HepG2 (cell line): ENCODE data around the gene ZNF780B. TPM values are rescaled to one million over a fixed set of nuclear protein-coding genes. Genes with fewer than 3 reads are reported as not detected.
A peak's percentile ranks its signal among the peaks of the same experiment; 100 is the strongest.

Source experiments
- ATF7-NPFF ChIP-seq: sonication (generic); formaldehyde crosslinking; IDR thresholded peaks from 2 replicates; pipeline ENCODE4 v1.8.1; 2023; ENCODE audit warnings: mild to moderate bottlenecking, low read depth, missing genetic modification reagents, moderate library complexity
- BORCS8-MEF2B ChIP-seq: sonication (generic); formaldehyde crosslinking; IDR thresholded peaks from 2 replicates; pipeline ENCODE4 v1.8.0; 2022; ENCODE audit warnings: mild to moderate bottlenecking, missing genetic modification reagents
- CREBL2 ChIP-seq: sonication (generic); formaldehyde crosslinking; IDR thresholded peaks from 2 replicates; pipeline ENCODE4 v1.8.1; 2023; ENCODE audit warnings: missing genetic modification reagents, mild to moderate bottlenecking, borderline replicate concordance
- EED ChIP-seq: sonication (generic); formaldehyde crosslinking; IDR thresholded peaks from 2 replicates; pipeline ENCODE4 v1.5.0; 2020; ENCODE audit warnings: mild to moderate bottlenecking, missing genetic modification reagents
- HDAC1 ChIP-seq: sonication (generic); formaldehyde crosslinking; IDR thresholded peaks from 2 replicates; pipeline ENCODE4 v1.5.1; 2020; ENCODE audit warnings: mild to moderate bottlenecking, missing genetic modification reagents
- MTA3 ChIP-seq: sonication (generic); formaldehyde crosslinking; IDR thresholded peaks from 2 replicates; pipeline ENCODE4 v1.4.0; 2020; ENCODE audit warnings: missing genetic modification reagents
- NCOR1 ChIP-seq: fragments of 200-600 bp; sonication (generic); IDR thresholded peaks from 2 replicates; pipeline ENCODE4 v1.7.0; 2017; ENCODE audit warnings: antibody characterized with exemption, low read length, borderline replicate concordance
- NR2C2 ChIP-seq: sonication (generic); formaldehyde crosslinking; IDR thresholded peaks from 2 replicates; pipeline ENCODE4 v1.4.0; 2020; ENCODE audit warnings: missing genetic modification reagents, mild to moderate bottlenecking, moderate library complexity, borderline replicate concordance
- POLR2A ChIP-seq, 2 experiments: IDR thresholded peaks; 2 replicates each; pipeline ENCODE4 v1.6.1; 2011; ENCODE audit warnings: low read depth in 2 of 2, low read length in 2 of 2, mild to moderate bottlenecking in 1 of 2, moderate library complexity in 1 of 2; ENCODE audit not compliant: insufficient read depth in 1 of 2
- PRDM10 ChIP-seq: sonication (generic); formaldehyde crosslinking; IDR thresholded peaks from 2 replicates; pipeline ENCODE4 v1.4.0; 2020; ENCODE audit warnings: low read depth, missing genetic modification reagents
- SMYD3 ChIP-seq: sonication (generic); formaldehyde crosslinking; IDR thresholded peaks from 2 replicates; pipeline ENCODE4 v1.8.1; 2023; ENCODE audit warnings: mild to moderate bottlenecking, missing genetic modification reagents
- SRSF1 ChIP-seq: fragments of 200-400 bp; formaldehyde crosslinking; optimal IDR thresholded peaks from 2 replicates; pipeline ENCODE3; 2017; ENCODE audit warnings: mild to moderate bottlenecking, low read depth, low read length, moderate library complexity
- TBX3 ChIP-seq: fragments of 450-650 bp; IDR thresholded peaks from 2 replicates; pipeline ENCODE4 v1.6.1; 2017; ENCODE audit warnings: antibody characterized with exemption, mild to moderate bottlenecking, inconsistent platforms, borderline replicate concordance
- TIGD3 ChIP-seq: sonication (generic); formaldehyde crosslinking; IDR thresholded peaks from 2 replicates; pipeline ENCODE4 v1.5.1; 2020; ENCODE audit warnings: mild to moderate bottlenecking, missing genetic modification reagents, borderline replicate concordance
- YY1 ChIP-seq: IDR thresholded peaks from 2 replicates; pipeline ENCODE4 v1.6.1; 2011; ENCODE audit warnings: low read length, low read depth, moderate library complexity, mild to moderate bottlenecking; ENCODE audit not compliant: insufficient read depth, insufficient replicate concordance
- ZNF225 ChIP-seq: sonication (generic); formaldehyde crosslinking; IDR thresholded peaks from 2 replicates; pipeline ENCODE4 v1.4.0; 2020; ENCODE audit warnings: mild to moderate bottlenecking, missing genetic modification reagents
- ZNF274 ChIP-seq: sonication (generic); formaldehyde crosslinking; IDR thresholded peaks from 2 replicates; pipeline ENCODE4 v1.5.1; 2020; ENCODE audit warnings: mild to moderate bottlenecking, missing genetic modification reagents
- ZNF276 ChIP-seq: sonication (generic); formaldehyde crosslinking; IDR thresholded peaks from 2 replicates; pipeline ENCODE4 v1.4.0; 2020; ENCODE audit warnings: mild to moderate bottlenecking, low read depth, missing genetic modification reagents
- ZNF331 ChIP-seq: sonication (generic); formaldehyde crosslinking; IDR thresholded peaks from 2 replicates; pipeline ENCODE4 v1.4.0; 2020; ENCODE audit warnings: missing genetic modification reagents
- ZNF383 ChIP-seq: sonication (generic); formaldehyde crosslinking; IDR thresholded peaks from 2 replicates; pipeline ENCODE4 v1.4.0; 2020; ENCODE audit warnings: missing genetic modification reagents, mild to moderate bottlenecking, borderline replicate concordance
- ZNF558 ChIP-seq: sonication (generic); formaldehyde crosslinking; IDR thresholded peaks from 2 replicates; pipeline ENCODE4 v1.9.0; 2022; ENCODE audit warnings: mild to moderate bottlenecking, missing genetic modification reagents, borderline replicate concordance
- ZNF652 ChIP-seq: IDR thresholded peaks from 2 replicates; pipeline ENCODE4 v1.6.1; 2016; ENCODE audit warnings: low read depth, borderline replicate concordance
- ZNF670 ChIP-seq: sonication (generic); formaldehyde crosslinking; IDR thresholded peaks from 2 replicates; pipeline ENCODE4 v1.8.0; 2022; ENCODE audit warnings: mild to moderate bottlenecking, missing genetic modification reagents, borderline replicate concordance
- polyA plus RNA-seq, 8 experiments: library from polyadenylated mRNA; depleted of rRNA in 3 of 8; stranded (reverse) in 7 of 8; unstranded in 1 of 8; fragments of >200 nt; fragmentation: Illumina TruSeq in 4 of 8; extraction: Trizol in 4 of 8; gene quantifications; 2 replicates each; pipeline versions ENCODE4 v1.2.1 to v1.2.3, GENCODE V29; 2011 to 2016; ENCODE audit warnings: low read depth in 4 of 8, missing spikeins in 1 of 8, mixed read lengths in 1 of 8; ENCODE audit not compliant: insufficient read depth in 1 of 8
- total RNA-seq, 5 experiments: library from RNA; depleted of rRNA; stranded (reverse); fragments of >200 nt; fragmentation: Illumina TruSeq; extraction: Trizol; gene quantifications; 2 replicates each; pipeline ENCODE4 v1.2.3, GENCODE V29; 2016; ENCODE audit warnings: low read depth in 1 of 5

ZNF780B gene
- total and polyA plus RNA-seq, 2 of the 13 experiments (the other 11 are each of a cell fraction or from before 2014, with no cell fraction given) = 6.6 to 21.9 TPM

- TF ChIP-seq TBX3 (no peak), ZNF652 (CRISPR knock-in tag) (no peak), ZNF558 (CRISPR knock-in tag) (no peak), ZNF274 (CRISPR knock-in tag) (peak; percentile 86), EED (CRISPR knock-in tag) (no peak), YY1 (no peak), NR2C2 (CRISPR knock-in tag) (peak; percentile 98), ZNF670 (CRISPR knock-in tag) (no peak), ATF7-NPFF (peak; percentile 62; the same call in 1 of the 2 replicates), TIGD3 (CRISPR knock-in tag) (0 out of 2 replicates have a peak, but pooled peaks have one; percentile 79), MTA3 (CRISPR knock-in tag) (no peak), SRSF1 (no peak), ZNF225 (CRISPR knock-in tag) (peak; percentile 71; the same call in 1 of the 2 replicates), ZNF383 (CRISPR knock-in tag) (no peak), ZNF331 (CRISPR knock-in tag) (0 out of 2 replicates have a peak, but pooled peaks have one; percentile 27), HDAC1 (CRISPR knock-in tag) (0 out of 2 replicates have a peak, but pooled peaks have one; percentile 32), NCOR1 (no peak), SMYD3 (0 out of 2 replicates have a peak, but pooled peaks have one; percentile 24), ZNF276 (CRISPR knock-in tag) (peak; percentile 40; the same call in 1 of the 2 replicates), PRDM10 (CRISPR knock-in tag) (0 out of 2 replicates have a peak, but pooled peaks have one; percentile 46), BORCS8-MEF2B (peak; percentile 94), CREBL2 (CRISPR knock-in tag) (peak; percentile 78; the same call in 1 of the 2 replicates), POLR2A (IDR thresholded peaks at IDR 0.05; ENCODE audit: insufficient read depth in 1 of 2, low read depth in 2 of 2, low read length in 2 of 2) (peak; percentile 41 to 80)
Measured at GRCh38 chr19:40055832-40056504, at the start of gene ZNF780B (continued).
